Heart left ventricle (tissue), 16 donors: ENCODE results near the gene RPRD1A. TPM values are rescaled to one million over a fixed set of nuclear protein-coding genes. Genes with fewer than 3 reads are reported as not detected.

Source experiments
- ATAC-seq, 4 donors: fragments of 200-7000 bp; cut with Tn5 transposase; one replicate each; pipeline ENCODE4 v1.9.1; 2020 to 2022; ENCODE audit warnings: moderate library complexity in 4 of 4, mild to moderate bottlenecking in 3 of 4, moderate number of reproducible peaks in 1 of 4
- DNase-seq, 5 donors: peaks; one replicate each; pipeline ENCODE4 v3.0.0-alpha.2; 2020
- H3K27ac ChIP-seq, 12 donors: fragments of 200-600 bp; sonication (generic) in 4 of 12; one replicate each; pipeline versions ENCODE4 v1.5.0 to v1.8.0; 2016 to 2022; ENCODE audit warnings: mild to moderate bottlenecking in 2 of 12
- H3K27me3 ChIP-seq, 9 donors: fragments of 200-600 bp; sonication (generic) in 2 of 9; one replicate each; pipeline versions ENCODE4 v1.5.1 to v1.8.0; 2016 to 2022; ENCODE audit warnings: mild to moderate bottlenecking in 3 of 9
- H3K36me3 ChIP-seq, 9 donors: fragments of 200-600 bp; sonication (generic) in 2 of 9; one replicate each; pipeline versions ENCODE4 v1.5.0 to v1.8.0; 2018 to 2022; ENCODE audit warnings: mild to moderate bottlenecking in 2 of 9
- H3K4me1 ChIP-seq, 12 donors: fragments of 200-600 bp; sonication (generic) in 4 of 12; one replicate each; pipeline versions ENCODE4 v1.5.0 to v1.8.0; 2016 to 2022; ENCODE audit warnings: mild to moderate bottlenecking in 3 of 12
- H3K4me3 ChIP-seq, 12 donors: fragments of 200-600 bp; sonication (generic) in 4 of 12; one replicate each; pipeline versions ENCODE4 v1.5.0 to v1.8.0; 2017 to 2022; ENCODE audit warnings: mild to moderate bottlenecking in 9 of 12, moderate library complexity in 4 of 12
- H3K9me3 ChIP-seq, 12 donors: fragments of 200-600 bp; sonication (generic) in 4 of 12; one replicate each; pipeline versions ENCODE4 v1.5.0 to v1.8.0; 2016 to 2022; ENCODE audit warnings: mild to moderate bottlenecking in 1 of 12
- POLR2A ChIP-seq, 2 donors: fragments of 450-650 bp; IDR thresholded peaks; one replicate each; pipeline ENCODE4 v1.6.1; 2017; ENCODE audit warnings: antibody characterized with exemption in 2 of 2, mild to moderate bottlenecking in 2 of 2, moderate library complexity in 2 of 2
- WGBS, 4 donors: extraction: QIAGEN DNeasy Blood & Tissue Kit in 2 of 4; methylation state at CpG; one replicate each; pipeline versions ENCODE4 v1.1.5 to v1.1.7; 2013 to 2018; 5-methylcytosine and 5-hydroxymethylcytosine counted together
- intact Hi-C, 10 donors: fragments of 100-400 bp; cut with DNase I; formaldehyde crosslinking; loops; one replicate each; pipeline versions ENCODE4 v1.11.1 to v1.14.2; 2022
- polyA plus RNA-seq, 2 donors: library from polyadenylated mRNA; stranded (reverse); fragments of 200-250 nt; gene quantifications; one replicate each; pipeline ENCODE4 v1.2.3, GENCODE V29; 2013
- total RNA-seq, 9 donors: library from RNA; depleted of rRNA in 2 of 9; stranded (reverse); fragments of >200 nt in 2 of 9; fragmentation: NEBNext Ultra II Directional in 3 of 9; extraction: Animal tissue kit (Norgen Biotek cat#: 25700) in 3 of 9; gene quantifications; one replicate each; pipeline versions ENCODE4 v1.1.0 to v1.2.4, GENCODE V29; 2016 to 2023
- TF ChIP-seq, protein P1 (sequence below), 12 donors: fragments of 200-600 bp; sonication (generic) in 4 of 12; IDR thresholded peaks; one replicate each; pipeline versions ENCODE4 v1.5.0 to v1.8.0; 2018 to 2022; ENCODE audit warnings: antibody characterized with exemption in 12 of 12, mild to moderate bottlenecking in 5 of 12
- donor health status: ischemic (EF 13 %, LVEDD 7.1; RV severe dilation, severe dysfunction).
- donor health status: healthy with polysubstance abuse.
- donor health status: DM: no; HTN: yes; CAD: no.
- donor health status: DM: no; HTN: no; CAD: no.
- donor health status: ischemic (EF 25% LVEDD 6.9; RV normal size, moderate dysfunction).
- donor health status: ischemic (EF 25% LVEDD 5.7; RV mildly dilated, moderate dysfunction).
- donor health status: healthy.
- donor health status: DM: yes; HTN: yes; CAD: no.
- donor health status: ischemic (EF 35%, LVEDD 5.7; RV mildly dilated, moderate dysfunction).
- donor health status: nonischemic (EF 11% LVEDD 7.7; RV severe dilation, severe dysfunction).
- donor health status: DM: yes; HTN: yes; CAD: no.
- donor health status: PGD.
- donor health status: ischemic (EF 29% LVEDD 5.4; RV normal size, mild dysfunction).
- donor health status: nonischemic (EF 23%, LVEDD 6.1; RV moderate dilation, normal function).

Gene RPRD1A
- total and polyA plus RNA-seq, 11 donors, result 22.6 to 59.8 (median 45.3) TPM

DNA sequence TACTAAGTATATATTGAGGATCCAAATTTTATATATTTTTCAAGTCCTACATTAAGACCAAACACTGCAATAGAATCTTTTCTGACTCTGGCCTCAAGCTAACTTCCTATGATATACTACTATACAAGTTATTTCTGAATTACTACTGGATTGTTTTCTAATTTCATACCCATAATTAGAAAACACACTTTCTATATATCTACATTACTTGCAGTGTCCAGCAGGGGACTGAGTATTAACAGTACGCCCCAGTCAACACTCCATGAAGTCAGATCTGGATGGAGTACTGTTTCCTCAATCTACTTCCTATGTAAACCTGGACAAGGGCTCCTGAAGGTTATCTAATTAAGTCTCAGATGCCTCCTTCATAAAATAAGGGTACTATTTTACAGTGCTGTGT, 68.4 kb downstream of the RPRD1A start:
- H3K36me3 ChIP-seq, result no peaks in the 10 kb centered on the region
- ATAC-seq (no peak), DNase-seq (no peak)
- H3K4me1 ChIP-seq, result peaks cover 0 to 7% (median 0%) of the 10 kb centered on the region in 12 donors
- no peak for TF ChIP-seq POLR2A (IDR thresholded peaks at IDR 0.05)
- TF ChIP-seq, protein P1, sequence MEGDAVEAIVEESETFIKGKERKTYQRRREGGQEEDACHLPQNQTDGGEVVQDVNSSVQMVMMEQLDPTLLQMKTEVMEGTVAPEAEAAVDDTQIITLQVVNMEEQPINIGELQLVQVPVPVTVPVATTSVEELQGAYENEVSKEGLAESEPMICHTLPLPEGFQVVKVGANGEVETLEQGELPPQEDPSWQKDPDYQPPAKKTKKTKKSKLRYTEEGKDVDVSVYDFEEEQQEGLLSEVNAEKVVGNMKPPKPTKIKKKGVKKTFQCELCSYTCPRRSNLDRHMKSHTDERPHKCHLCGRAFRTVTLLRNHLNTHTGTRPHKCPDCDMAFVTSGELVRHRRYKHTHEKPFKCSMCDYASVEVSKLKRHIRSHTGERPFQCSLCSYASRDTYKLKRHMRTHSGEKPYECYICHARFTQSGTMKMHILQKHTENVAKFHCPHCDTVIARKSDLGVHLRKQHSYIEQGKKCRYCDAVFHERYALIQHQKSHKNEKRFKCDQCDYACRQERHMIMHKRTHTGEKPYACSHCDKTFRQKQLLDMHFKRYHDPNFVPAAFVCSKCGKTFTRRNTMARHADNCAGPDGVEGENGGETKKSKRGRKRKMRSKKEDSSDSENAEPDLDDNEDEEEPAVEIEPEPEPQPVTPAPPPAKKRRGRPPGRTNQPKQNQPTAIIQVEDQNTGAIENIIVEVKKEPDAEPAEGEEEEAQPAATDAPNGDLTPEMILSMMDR (IDR thresholded peaks at IDR 0.05), result peak in 3 of 12 donors; percentile 17 to 29 (median 26)
- H3K9me3 ChIP-seq, result no peaks in the 10 kb centered on the region
- WGBS, 4 donors, result 69 to 78% (median 77%) methylated on average over 1 of the region's 1 CpG
- no peak overlapping the region for H3K27ac ChIP-seq
- intact Hi-C loops, result no loop called here
- no peak overlapping the region for H3K4me3 ChIP-seq
- H3K27me3 ChIP-seq, result no peaks in the 10 kb centered on the region

DNA sequence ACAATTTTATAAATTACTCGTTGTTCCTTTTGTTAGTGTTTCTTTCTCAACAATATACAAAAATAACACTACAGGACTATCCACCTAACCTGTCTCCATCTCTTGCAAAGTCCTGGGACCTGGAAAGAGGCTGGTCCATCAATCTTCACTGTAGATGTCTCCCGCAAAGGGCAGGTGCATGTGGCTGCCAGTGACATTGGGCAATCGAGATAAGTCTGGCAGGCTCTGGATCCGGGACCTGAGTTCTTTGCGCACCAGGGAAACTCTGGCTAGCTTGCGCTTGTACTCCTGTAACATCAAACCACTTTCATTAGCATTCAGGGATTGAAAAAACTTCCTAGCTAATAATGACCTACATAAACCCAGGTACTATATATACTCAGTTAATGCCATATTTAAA, 74.3 kb downstream of the RPRD1A start:
- Histone ChIP-seq H3K27ac (no peak overlapping the region), H3K4me3 (no peak overlapping the region), H3K36me3 (peaks cover 0 to 45% (median 28%) of the 10 kb centered on the region in 9 donors), H3K27me3 (no peaks in the 10 kb centered on the region), H3K9me3 (no peaks in the 10 kb centered on the region), H3K4me1 (no peaks in the 10 kb centered on the region)
- TF ChIP-seq, protein P1 (IDR thresholded peaks at IDR 0.05), result no peak
- DNase-seq (peak in 2 of 5 donors; percentile 27 to 29), ATAC-seq (peak in 3 of 4 donors; percentile 48 to 58 (median 53))
- 85 to 95% (median 92%) methylated on average over 6 of the region's 6 CpGs for WGBS, 4 donors
- intact Hi-C loops, result no loop called here

DNA sequence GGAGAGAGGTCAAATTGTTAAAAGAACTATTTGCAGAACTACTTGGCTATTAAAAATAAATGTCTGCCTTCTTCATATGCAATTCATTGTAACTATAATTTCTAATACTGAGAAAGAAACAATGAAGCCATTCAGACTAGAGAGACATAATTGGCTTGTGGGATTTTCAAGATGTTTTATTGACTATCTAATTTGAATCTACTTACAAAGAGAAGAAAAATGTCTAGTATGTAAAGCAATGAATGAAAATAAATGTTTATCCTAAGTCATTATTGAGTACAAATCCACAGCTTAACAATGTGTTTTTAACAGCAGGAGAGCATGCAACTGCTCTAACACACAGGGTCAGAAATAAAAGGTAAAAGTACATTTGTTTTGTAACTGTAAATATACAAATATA, 75.7 kb downstream of the RPRD1A start:
- intact Hi-C loops, result no loop called here
- peaks cover 0 to 51% (median 34%) of the 10 kb centered on the region in 9 donors for H3K36me3 ChIP-seq
- H3K4me1 ChIP-seq, result no peaks in the 10 kb centered on the region
- TF ChIP-seq, protein P1 (IDR thresholded peaks at IDR 0.05), result no peak
- no peak for TF ChIP-seq POLR2A (IDR thresholded peaks at IDR 0.05)
- H3K4me3 ChIP-seq, result no peak overlapping the region
- DNase-seq (no peak), ATAC-seq (no peak)
- H3K27ac ChIP-seq, result no peak overlapping the region
- H3K27me3 ChIP-seq, result no peaks in the 10 kb centered on the region
- no peaks in the 10 kb centered on the region for H3K9me3 ChIP-seq

DNA sequence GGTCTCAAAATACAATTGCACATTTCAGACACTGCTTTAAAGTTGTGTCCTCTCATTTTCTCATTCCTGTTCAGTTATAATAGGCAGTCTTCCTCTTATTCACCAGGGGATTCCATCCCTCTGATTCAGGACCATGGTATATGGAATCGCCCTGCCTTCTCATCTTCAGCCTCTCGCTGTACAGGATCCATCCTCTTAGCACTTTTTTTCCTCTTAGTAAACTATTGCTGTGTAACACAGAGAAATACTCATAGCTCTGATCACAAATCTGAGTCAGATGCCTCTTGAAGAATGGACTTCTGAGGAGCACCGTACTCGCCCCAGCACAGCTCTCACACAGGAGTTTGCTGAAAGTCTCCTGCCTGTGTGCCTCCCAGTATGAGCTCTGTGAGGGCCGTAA, 83.5 kb downstream of the RPRD1A start:
- DNase-seq (no peak), ATAC-seq (no peak)
- 94 to 96% (median 95%) methylated on average over 5 of the region's 5 CpGs for WGBS, 4 donors
- H3K36me3 ChIP-seq, result peaks cover 2 to 52% (median 44%) of the 10 kb centered on the region in 9 donors
- H3K9me3 ChIP-seq, result no peaks in the 10 kb centered on the region
- H3K27ac ChIP-seq, result no peak overlapping the region
- peaks cover 0 to 5% (median 0%) of the 10 kb centered on the region in 12 donors for H3K4me1 ChIP-seq
- H3K27me3 ChIP-seq, result no peaks in the 10 kb centered on the region
- TF ChIP-seq, protein P1 (IDR thresholded peaks at IDR 0.05), result no peak
- TF ChIP-seq POLR2A (IDR thresholded peaks at IDR 0.05), result no peak
- intact Hi-C loops, result no loop called here
- no peak overlapping the region for H3K4me3 ChIP-seq
